ENCODE measurements around the gene CA7.

Gene CA7

DNA sequence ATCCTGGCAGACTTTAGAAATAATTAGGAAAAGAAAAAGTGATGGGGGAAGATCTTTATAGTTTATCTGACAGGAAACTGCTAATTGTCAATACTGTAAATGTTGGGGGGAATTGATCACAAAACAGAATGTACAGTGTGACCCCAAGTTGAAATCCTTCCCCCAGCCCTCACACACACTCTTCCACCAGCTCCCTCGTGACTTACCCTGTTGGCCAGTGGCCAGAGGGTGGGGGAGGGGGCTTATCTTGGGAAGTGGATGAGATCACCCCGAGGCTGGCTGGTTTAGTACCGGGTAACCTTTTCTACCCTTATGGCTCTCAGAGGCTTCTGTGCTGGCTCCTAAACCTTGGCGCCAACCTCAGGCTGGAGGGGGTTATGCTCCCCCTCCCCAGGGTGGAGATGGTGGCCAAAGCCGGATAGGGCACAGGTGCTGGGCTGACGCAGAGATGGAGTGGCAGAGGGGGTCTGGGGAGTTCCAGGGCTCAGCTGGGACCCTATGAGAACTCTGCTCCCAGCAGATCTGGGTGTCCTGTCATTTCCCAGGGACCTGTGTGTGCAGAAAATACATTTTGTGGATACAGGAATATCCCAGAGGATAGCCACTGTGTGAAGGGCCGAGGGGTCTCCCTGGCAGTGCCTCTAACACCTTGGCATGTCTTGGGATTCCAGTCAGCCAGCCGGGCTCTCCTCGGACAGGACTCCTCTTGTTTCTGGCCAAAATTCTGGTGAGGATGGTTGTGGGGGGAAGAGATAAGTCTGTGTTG lies 55.9 kb downstream of the CA7 start (continued):
- TF ChIP-seq, protein P1, sequence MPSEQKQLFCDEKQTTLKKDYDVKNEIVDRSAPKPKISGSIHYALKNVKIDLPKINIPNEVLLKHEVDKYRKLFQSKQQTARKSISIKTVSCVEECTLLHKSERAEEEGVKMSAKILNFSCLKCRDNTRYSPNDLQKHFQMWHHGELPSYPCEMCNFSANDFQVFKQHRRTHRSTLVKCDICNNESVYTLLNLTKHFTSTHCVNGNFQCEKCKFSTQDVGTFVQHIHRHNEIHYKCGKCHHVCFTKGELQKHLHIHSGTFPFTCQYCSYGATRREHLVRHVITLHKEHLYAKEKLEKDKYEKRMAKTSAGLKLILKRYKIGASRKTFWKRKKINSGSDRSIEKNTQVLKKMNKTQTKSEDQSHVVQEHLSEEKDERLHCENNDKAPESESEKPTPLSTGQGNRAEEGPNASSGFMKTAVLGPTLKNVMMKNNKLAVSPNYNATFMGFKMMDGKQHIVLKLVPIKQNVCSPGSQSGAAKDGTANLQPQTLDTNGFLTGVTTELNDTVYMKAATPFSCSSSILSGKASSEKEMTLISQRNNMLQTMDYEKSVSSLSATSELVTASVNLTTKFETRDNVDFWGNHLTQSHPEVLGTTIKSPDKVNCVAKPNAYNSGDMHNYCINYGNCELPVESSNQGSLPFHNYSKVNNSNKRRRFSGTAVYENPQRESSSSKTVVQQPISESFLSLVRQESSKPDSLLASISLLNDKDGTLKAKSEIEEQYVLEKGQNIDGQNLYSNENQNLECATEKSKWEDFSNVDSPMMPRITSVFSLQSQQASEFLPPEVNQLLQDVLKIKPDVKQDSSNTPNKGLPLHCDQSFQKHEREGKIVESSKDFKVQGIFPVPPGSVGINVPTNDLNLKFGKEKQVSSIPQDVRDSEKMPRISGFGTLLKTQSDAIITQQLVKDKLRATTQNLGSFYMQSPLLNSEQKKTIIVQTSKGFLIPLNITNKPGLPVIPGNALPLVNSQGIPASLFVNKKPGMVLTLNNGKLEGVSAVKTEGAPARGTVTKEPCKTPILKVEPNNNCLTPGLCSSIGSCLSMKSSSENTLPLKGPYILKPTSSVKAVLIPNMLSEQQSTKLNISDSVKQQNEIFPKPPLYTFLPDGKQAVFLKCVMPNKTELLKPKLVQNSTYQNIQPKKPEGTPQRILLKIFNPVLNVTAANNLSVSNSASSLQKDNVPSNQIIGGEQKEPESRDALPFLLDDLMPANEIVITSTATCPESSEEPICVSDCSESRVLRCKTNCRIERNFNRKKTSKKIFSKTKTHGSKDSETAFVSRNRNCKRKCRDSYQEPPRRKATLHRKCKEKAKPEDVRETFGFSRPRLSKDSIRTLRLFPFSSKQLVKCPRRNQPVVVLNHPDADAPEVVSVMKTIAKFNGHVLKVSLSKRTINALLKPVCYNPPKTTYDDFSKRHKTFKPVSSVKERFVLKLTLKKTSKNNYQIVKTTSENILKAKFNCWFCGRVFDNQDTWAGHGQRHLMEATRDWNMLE (tag by site-specific recombination; conservative IDR thresholded peaks at IDR 0.05; ENCODE audit: low read depth), result peak; percentile 28; the same call in 1 of the 2 replicates
- TF ChIP-seq ZNF571 (tag by site-specific recombination; IDR thresholded peaks at IDR 0.05) (no peak), ZNF157 (tag by site-specific recombination; IDR thresholded peaks at IDR 0.05) (no peak), RBAK (tag by site-specific recombination; IDR thresholded peaks at IDR 0.05) (no peak), ZBTB8A (tag by site-specific recombination; IDR thresholded peaks at IDR 0.05) (no peak), ZXDB (tag by site-specific recombination; IDR thresholded peaks at IDR 0.05) (peak; percentile 54; the same call in 1 of the 2 replicates), ZNF335 (tag by site-specific recombination; conservative IDR thresholded peaks at IDR 0.05) (peak; percentile 54), ZNF558 (tag by site-specific recombination; IDR thresholded peaks at IDR 0.05) (no peak), ZNF791 (tag by site-specific recombination; IDR thresholded peaks at IDR 0.05) (no peak), ZNF266 (tag by site-specific recombination; IDR thresholded peaks at IDR 0.05; ENCODE audit: low read depth) (no peak), ZNF473 (tag by site-specific recombination; IDR thresholded peaks at IDR 0.05) (no peak), ZNF777 (tag by site-specific recombination; IDR thresholded peaks at IDR 0.05; ENCODE audit: borderline replicate concordance) (no peak), ZNF701 (tag by site-specific recombination; IDR thresholded peaks at IDR 0.05) (no peak), ZNF560 (tag by site-specific recombination; IDR thresholded peaks at IDR 0.05; ENCODE audit: borderline replicate concordance) (no peak), ZNF768 (tag by site-specific recombination; IDR thresholded peaks at IDR 0.05) (no peak), ZNF350 (tag by site-specific recombination; IDR thresholded peaks at IDR 0.05) (no peak), GLIS2 (tag by site-specific recombination; IDR thresholded peaks at IDR 0.05) (no peak), ZNF600 (tag by site-specific recombination; IDR thresholded peaks at IDR 0.05) (peak; percentile 57; the same call in 1 of the 2 replicates), ZNF561 (tag by site-specific recombination; IDR thresholded peaks at IDR 0.05; ENCODE audit: borderline replicate concordance) (peak; percentile 66; the same call in 1 of the 2 replicates), ELK4 (IDR thresholded peaks at IDR 0.05; ENCODE audit: borderline replicate concordance, low read depth, low read length) (no peak), ZEB2 (tag by site-specific recombination; IDR thresholded peaks at IDR 0.05) (peak; percentile 76), HOXA7 (CRISPR knock-in tag; IDR thresholded peaks at IDR 0.05; ENCODE audit: borderline replicate concordance) (no peak), ZNF140 (tag by site-specific recombination; IDR thresholded peaks at IDR 0.05) (no peak), ZNF302 (tag by site-specific recombination; IDR thresholded peaks at IDR 0.05; ENCODE audit: low read depth) (no peak), WT1 (tag by site-specific recombination; IDR thresholded peaks at IDR 0.05) (no peak), ZBTB20 (tag by site-specific recombination; IDR thresholded peaks at IDR 0.05) (peak; percentile 10; the same call in 1 of the 2 replicates), KLF9 (tag by site-specific recombination; IDR thresholded peaks at IDR 0.05; ENCODE audit: low read depth) (no peak), ZNF132 (tag by site-specific recombination; IDR thresholded peaks at IDR 0.05; ENCODE audit: borderline replicate concordance) (no peak), HOXC10 (CRISPR knock-in tag; IDR thresholded peaks at IDR 0.05) (no peak)
- TF ChIP-seq, protein P2, sequence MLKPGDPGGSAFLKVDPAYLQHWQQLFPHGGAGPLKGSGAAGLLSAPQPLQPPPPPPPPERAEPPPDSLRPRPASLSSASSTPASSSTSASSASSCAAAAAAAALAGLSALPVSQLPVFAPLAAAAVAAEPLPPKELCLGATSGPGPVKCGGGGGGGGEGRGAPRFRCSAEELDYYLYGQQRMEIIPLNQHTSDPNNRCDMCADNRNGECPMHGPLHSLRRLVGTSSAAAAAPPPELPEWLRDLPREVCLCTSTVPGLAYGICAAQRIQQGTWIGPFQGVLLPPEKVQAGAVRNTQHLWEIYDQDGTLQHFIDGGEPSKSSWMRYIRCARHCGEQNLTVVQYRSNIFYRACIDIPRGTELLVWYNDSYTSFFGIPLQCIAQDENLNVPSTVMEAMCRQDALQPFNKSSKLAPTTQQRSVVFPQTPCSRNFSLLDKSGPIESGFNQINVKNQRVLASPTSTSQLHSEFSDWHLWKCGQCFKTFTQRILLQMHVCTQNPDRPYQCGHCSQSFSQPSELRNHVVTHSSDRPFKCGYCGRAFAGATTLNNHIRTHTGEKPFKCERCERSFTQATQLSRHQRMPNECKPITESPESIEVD (tag by site-specific recombination; IDR thresholded peaks at IDR 0.05), result no peak
- TF ChIP-seq, protein P3, sequence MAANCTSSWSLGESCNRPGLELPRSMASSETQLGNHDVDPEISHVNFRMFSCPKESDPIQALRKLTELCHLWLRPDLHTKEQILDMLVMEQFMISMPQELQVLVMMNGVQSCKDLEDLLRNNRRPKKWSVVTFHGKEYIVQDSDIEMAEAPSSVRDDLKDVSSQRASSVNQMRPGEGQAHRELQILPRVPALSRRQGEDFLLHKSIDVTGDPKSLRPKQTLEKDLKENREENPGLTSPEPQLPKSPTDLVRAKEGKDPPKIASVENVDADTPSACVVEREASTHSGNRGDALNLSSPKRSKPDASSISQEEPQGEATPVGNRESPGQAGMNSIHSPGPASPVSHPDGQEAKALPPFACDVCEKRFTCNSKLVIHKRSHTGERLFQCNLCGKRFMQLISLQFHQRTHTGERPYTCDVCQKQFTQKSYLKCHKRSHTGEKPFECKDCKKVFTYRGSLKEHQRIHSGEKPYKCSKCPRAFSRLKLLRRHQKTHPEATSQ (tag by site-specific recombination; IDR thresholded peaks at IDR 0.05), result no peak
- TF ChIP-seq, protein P4, sequence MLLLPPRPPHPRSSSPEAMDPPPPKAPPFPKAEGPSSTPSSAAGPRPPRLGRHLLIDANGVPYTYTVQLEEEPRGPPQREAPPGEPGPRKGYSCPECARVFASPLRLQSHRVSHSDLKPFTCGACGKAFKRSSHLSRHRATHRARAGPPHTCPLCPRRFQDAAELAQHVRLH (tag by site-specific recombination; IDR thresholded peaks at IDR 0.05), result peak; percentile 51; the same call in 1 of the 2 replicates

Data from HEK293 (cell line).